ENCODE results near the gene GSK3A. TPM values are rescaled to one million over a fixed set of nuclear protein-coding genes. Genes with fewer than 3 reads are reported as not detected.

The GSK3A gene
- total RNA-seq, 1 experiment from 2014 or later, result 30.2 TPM

DNA sequence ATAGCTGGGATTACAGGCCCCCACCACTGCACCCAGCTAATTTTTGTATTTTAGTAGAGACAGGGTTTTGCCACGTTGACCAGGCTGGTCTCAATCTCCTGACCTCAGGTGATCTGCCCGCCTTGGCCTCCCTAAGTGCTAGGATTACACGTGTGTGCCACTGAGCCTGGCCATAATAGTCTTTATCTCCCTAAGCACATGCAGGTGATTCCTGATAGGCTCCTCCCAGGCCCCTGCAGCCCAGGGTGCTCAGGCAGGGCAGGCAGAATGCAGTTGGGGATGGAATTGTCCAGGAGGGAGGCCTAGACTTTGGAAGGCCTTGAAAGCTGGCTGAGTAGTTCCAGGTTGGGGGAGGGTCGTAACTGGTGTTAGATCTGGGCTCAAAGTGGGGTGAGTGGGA lies 13.8 kb downstream of the GSK3A start:
- DNase-seq (ENCODE audit: low read depth), result no peak

DNA sequence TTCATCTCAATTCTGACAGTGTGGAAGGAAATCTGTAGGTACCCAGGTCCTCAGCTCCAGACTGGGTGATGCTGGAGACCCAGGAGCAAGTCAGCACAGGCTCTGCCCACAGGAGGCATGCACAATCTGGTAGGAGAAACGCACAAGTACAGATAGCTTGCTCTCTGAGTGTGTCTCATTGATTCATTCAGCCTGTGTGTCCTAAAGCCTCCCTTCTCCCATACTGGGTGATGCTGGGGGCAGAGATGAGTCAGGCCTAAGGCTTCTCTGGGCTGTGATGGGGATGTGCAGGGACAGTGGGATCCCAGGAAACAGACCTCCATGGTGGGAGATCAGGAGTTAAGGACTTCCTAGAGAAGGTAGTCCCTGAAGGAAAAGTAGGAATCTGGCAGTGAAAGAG lies 15.5 kb downstream of the GSK3A start:
- DNase-seq (ENCODE audit: low read depth), result no peak

DNA sequence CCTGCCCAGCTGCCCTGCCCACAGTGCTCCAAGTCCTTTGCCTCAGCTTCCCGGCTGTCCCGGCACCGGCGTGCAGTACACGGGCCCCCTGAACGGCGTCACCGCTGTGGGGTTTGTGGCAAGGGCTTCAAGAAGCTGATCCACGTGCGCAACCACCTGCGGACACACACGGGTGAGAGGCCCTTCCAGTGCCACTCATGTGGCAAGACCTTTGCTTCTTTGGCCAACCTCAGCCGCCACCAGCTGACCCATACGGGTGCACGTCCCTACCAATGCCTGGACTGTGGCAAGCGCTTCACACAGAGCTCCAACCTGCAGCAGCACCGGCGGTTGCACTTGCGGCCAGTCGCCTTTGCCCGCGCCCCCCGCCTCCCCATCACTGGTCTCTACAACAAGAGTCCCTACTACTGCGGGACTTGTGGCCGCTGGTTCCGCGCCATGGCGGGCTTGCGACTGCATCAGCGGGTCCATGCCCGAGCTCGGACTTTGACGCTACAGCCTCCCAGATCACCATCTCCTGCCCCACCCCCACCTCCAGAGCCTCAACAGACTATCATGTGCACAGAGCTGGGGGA lies 16.6 kb downstream of the GSK3A start:
- DNase-seq (ENCODE audit: low read depth), result no peak

DNA sequence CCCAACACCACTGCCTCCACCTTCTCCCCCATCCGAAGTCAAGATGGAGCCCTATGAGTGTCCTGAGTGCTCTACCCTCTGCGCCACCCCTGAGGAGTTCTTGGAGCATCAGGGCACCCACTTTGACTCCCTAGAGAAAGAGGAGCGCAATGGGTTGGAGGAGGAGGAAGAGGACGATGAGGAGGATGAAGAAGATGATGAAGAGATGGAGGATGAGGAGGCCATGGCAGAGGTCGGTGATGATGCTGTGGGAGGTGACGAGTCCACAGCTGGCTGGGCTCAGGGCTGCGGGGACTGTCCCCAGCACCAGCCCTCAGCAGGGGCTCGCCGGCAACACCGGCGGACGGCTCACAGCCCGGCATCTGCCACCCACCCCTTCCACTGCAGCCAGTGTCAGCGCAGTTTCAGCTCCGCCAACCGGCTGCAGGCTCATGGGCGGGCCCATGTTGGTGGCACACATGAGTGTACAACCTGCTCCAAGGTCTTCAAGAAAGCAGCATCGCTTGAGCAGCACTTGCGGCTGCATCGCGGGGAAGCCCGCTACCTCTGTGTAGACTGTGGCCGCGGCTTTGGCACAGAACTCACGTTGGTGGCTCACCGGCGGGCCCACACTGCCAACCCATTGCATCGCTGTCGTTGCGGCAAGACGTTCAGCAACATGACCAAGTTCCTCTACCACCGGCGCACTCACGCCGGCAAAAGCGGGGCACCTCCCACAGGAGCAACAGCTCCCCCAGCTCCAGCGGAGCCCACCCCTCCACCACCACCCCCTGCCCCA lies 17.3 kb downstream of the GSK3A start:
- DNase-seq (ENCODE audit: low read depth), result no peak

DNA sequence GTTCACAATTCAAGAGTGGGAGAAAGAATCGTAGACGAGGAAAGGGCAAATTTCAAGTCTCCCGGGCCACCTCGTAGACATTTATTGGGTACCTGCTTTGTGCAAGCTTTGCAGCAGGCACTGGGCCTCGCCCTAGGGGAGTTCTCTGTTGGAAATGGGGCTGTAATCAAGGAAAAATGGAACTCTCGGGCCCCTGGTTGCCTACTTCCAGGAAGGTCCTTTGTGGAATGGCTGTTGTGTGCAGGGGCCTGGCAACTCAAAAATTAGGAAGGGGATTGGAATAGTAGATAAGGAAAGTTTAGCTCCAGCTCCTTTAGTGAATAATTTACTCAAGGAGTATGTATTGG lies 21.7 kb downstream of the GSK3A start:
- DNase-seq (ENCODE audit: low read depth), result no peak

DNA sequence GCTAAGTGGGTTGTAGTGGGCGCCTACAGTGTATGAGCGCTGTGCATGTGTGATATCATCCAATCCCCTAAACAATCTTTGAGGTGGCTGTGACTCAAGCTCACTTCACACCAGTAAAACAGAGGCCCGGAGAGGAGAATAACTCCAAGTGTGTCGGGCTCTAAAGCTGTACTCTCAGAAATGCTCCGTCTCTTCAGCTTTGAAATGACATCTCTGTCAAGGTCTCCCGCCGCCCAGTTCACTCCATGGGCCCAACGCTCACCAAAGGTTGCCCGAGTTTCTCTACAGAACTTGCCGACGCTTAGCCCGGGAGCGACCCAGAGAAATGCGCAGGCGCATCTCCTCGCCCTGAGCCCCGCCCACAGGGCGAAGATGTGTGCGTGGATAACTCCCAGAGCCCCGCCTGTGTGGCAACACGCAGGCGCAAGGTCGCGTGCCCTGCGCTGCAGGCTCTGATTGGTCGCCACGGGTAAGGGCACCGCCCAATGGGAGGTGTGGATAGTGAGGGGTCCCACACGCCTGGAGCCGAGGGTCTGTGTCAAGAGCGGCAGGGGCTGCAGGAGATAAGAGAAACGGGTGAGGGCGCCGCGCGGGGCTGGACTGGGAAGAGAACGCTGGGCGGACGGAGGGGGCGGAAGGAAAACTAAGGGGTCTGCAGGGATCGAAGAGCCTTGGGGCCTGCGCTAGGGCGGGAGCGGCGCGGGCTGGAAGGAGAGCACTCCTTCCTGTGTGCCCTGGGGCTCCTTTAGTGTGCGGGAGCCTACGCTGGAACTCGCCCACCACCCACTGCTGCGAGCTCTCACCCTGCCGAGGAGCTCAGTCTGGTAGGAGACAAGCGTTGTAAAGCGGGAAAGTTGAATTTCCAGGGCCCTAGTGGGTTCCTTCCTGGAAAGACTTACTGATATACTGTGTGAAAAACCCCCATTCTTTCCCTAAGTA lies 22.3 kb downstream of the GSK3A start, which contains the start of gene ZNF526:
Gene ZNF526 (plus strand): TSS at position 501 of the 939 bp plus-strand sequence. CDS start 4,092 bp downstream, outside the sequence.
- DNase-seq (ENCODE audit: low read depth), result peak; percentile 96

DNA sequence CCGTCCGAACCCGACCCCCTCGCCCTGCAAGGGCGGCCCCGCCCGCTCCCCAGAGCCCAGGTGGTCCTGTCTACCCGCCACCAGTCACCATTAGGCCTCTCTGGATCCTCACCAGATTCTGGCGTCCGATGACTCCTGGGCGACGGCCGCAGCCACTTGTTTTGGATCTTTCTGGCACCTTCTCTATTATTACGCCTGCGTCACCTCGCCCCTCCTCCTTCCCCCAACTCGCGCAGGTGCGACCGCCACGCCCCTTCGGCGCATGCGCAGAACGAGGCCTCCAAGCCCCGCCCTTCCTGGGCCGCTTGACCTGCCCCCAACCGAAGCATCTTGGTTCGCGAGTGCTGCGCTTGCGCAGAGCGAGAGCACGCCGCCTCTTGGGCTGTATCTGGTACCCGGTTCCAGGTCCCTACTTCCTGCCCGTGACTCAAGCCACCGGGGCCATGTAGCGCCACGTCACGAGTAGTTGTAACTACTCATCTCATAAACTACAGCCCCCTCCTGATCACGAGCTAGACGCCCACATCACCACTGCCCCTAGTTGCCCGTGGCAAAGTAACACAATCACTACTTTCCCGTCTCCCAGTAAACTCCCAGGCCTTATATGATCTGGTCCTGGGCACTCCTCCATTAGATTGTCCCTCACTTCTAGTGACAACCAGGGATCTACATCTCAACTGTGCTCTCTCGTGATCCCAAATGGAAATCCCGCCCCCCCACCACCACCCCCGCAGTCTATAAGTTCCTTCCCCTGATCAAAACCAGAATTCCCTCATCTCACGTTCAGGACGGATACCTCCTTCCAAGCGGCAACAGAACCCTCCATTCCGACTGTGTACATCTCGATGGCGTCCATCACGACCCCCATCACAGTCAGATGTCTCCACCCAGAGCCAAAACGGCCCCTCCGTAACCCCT lies 24.6 kb downstream of the GSK3A start, which contains the start of gene DEDD2:
Gene DEDD2 (minus strand): TSS at position 158 of the 918 bp plus-strand sequence. CDS start 670 bp downstream, outside the sequence.
- DNase-seq (ENCODE audit: low read depth), result peak; percentile 97

DNA sequence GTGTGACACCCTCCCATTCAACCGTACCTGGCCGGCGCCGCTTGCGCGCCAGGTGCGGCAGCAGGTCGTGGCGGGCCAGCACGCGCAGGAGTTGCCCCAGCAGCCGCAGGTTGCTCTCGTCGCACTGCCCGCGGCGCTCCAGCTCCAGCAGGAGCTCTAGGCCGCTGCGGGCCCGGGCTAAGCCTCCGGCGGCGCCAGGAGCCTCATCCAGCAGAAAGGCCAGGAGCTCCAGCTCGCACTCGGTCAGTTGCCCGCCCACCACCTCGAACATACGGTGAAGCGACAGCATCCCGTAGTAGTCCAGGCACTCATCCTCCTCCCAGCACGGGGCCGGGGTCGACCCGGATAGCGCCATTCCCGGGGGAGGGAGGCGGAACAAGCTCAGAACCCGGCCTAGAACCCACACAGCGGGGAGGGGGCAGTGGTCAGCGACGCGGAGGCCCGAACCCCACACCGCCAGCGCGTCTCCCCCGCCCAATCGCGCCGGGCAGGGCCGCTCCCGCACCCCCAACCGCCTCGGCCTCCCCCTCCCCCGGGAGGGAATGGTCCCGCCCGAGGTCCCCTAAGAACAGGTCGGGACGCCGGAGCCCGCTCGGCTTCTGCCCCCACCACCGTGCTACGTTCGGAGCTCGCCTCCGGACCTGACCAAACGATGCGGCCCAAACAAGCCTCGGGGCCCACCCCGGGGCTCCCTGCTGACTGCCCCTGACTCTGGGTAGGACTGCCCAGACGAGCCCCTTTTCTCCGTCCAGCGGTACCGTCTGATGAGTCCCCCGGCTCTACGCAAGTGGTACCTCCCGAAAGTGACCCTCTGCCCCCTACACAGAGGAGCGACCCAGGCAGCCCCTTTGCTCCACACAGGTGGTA lies 25.5 kb downstream of the GSK3A start:
- DNase-seq (ENCODE audit: low read depth), result peak; percentile 46

DNA sequence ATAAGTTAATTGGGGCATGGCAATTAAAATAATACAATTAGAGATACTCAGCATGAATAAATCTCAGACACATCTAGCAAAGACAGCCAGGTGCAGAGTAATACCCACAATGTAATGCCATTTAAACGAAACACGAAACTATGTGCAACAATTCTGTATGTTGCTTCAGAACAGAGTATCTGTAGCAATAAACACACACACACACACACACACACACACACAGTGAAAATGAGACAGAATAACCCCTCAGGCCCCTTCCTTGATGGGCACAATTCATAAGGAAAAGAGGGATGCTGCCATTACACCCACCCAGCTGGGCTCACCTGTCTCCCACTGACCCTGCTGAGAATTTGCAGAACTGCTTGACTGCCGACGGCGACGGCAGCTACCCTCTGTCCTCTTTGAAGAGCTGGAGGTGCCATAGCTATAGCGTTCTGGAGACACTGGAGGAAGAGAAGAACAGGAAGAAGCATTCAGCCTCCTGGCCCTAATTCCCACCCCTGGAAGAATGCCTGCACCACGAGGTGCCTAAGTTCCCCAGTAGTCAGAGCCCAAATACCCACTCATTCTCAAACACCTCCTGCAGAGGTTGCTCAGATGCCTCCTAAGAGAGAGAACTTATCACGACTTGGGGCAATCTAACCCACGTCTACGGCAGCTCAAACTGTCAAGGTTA lies 27.5 kb downstream of the GSK3A start:
- DNase-seq (ENCODE audit: low read depth), result no peak

DNA sequence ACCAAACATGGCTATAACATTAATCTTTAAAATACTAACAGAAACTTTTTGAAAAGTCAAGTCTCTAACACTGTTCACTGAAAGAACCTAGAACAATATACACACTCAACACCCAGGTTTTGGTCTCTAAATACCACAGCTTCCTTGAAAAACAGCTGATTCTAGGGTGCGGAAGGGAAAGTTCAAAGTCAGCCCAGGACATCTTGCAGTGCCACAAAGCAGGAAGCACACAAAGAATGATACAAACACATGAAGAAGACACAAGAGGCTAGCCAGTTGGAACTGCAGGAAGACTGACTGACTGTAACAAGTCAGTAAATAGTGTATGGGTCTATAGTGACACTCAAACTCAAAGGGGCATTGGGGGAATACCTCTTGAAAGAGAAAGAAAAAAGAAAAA lies 29.5 kb downstream of the GSK3A start:
- DNase-seq (ENCODE audit: low read depth), result no peak

DNA sequence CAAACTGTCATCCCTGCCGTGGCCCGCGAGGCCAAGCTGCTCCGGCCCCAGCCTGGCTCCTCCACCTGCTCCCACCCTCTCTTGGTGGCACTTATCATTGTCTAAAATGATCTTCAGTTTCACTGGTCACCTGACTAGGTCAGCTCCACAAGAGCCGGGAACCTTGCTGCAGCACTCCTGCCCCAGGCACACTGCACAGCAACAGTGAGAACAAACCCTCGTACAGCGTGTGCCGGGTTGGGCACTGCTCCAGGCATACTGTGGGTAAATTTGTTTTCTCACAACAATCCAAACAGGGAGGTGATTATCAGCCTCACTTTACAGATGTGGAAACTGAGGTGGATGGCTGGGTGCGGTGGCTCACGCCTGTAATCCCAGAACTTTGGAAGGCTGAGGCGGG lies 33.8 kb downstream of the GSK3A start:
- DNase-seq (ENCODE audit: low read depth), result no peak

DNA sequence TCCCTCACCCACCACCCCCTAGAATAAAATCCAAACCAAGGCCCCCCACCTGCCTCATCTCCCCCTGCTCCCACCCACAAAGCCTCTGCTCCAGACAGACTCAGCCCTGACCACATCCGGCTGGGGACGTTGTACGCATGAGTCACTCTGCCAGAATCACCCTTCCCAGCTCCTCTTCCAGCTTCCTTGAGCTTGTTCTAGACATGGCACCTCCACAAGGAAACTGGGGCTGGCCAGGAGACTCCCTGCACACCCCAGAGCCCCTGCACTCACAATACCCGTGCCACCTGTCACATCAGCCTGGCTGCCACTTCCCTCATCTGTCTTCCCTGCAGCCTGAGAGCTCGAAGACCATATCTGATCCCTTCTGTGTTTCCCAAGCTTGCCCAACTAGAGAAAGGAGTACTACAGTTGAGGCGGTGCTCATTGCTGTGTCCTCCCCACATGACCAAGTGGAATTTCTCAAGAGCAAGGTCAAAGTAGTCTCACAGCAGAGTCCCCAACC lies 34.6 kb downstream of the GSK3A start:
- DNase-seq (ENCODE audit: low read depth), result peak; percentile 86

DNA sequence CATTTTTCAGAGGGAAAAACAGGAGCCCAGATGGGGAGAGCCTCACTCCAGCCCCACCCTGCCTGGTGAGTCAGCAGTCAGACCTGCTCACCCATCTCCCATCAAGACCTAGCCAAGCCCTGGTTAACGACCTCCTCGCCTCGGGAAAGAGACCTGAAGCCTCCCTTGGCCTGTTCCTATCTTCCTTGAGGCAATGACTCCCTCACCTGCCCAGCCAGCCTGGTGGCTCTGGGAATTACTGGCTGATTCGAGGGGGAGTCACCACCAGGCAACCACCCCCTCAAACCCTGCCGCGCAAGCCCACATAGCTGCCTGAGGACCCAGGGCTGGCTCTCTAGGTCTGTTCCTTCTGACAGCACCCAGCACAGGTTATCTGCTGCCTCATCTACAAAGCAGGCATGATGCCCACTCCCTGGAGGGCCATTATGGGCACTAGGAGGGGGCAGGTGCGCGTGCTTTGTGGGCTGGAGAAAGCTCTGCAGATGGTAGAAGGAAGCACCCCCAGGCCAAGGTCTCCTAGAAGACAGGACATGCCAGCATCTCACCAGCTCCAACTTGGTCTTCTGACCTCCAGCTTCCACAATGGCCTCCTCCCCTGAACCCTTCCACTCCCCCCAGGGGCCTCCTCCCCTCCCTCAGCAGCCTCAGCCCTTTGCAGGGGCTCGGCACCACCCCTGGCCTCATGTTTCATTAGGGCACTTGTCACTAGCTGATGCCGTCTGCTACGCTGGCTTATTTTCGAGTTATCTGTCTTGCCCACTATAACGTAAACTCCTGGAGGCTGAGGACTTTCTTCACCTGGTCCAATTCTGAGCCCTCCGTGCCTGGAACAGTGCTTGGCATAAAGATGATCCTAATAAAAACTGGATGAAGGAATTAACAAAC lies 35.3 kb downstream of the GSK3A start:
- DNase-seq (ENCODE audit: low read depth), result peak; percentile 76

DNA sequence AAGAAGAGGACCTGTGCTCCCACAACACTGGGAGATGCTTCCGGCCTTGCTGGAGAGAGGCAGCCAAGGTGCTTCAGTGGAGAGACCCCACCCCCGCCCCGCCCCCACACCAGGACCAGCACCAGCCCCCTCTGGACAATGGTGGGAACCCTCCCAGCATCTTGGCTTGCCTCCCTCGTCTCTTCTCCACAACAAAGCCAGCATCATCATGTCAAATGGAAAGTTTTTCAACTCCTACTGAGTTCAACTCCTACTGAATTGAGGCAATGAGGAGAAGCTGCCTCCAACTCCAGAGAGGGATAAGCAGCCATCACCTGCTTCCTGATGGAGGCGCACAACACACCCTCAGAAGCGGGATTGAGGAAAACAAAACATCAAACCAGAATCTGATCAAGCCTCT lies 37.7 kb downstream of the GSK3A start:
- no peak for DNase-seq (ENCODE audit: low read depth)

DNA sequence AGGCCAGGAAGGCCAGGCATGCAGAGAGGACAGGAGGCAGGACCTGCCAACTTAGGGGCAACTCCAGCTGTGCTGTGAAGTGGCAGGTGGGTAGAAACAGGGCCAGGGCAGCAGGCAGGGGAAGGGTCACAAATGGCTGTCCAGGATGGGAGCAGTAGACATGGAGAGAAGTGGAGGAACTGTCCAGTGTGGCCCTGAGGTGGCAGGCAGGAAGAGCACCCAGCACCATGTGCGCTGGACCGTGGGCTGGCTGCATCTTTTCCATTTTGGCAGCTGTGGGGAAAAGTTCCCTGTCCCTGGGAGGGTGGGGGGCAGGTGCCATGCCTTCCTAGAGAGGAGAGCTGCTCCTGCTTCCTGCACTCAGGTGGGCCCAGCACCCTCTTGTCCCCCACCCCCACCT lies 38.7 kb downstream of the GSK3A start:
- no peak for DNase-seq (ENCODE audit: low read depth)

DNA sequence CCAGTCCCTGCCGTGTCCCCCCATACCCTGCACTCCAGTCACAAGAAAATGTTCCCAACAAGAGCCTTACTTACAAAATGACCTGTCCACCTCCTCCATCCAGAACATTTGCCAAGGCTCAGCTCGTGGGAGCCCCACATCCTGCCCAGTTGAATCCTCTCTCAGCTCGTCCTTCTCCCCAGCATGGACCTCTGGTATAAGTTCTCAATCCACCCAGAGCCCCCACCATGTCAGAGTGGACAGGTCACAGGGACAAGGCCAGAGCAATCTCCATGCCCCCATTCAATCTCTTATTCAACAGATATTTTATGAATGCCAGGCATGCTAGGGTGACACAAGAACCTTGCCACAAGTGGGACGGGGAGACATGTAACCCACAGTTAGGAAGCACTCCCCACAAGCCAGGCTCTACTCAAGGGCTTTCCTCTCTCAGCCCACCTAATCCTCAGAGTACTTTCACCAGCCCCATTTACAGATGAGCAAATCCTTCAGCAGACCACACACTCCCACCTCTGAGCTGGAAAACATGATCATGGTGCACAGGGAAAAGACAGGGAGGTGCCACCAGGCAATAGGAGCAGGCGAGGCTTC lies 40.0 kb downstream of the GSK3A start:
- no peak for DNase-seq (ENCODE audit: low read depth)

DNA sequence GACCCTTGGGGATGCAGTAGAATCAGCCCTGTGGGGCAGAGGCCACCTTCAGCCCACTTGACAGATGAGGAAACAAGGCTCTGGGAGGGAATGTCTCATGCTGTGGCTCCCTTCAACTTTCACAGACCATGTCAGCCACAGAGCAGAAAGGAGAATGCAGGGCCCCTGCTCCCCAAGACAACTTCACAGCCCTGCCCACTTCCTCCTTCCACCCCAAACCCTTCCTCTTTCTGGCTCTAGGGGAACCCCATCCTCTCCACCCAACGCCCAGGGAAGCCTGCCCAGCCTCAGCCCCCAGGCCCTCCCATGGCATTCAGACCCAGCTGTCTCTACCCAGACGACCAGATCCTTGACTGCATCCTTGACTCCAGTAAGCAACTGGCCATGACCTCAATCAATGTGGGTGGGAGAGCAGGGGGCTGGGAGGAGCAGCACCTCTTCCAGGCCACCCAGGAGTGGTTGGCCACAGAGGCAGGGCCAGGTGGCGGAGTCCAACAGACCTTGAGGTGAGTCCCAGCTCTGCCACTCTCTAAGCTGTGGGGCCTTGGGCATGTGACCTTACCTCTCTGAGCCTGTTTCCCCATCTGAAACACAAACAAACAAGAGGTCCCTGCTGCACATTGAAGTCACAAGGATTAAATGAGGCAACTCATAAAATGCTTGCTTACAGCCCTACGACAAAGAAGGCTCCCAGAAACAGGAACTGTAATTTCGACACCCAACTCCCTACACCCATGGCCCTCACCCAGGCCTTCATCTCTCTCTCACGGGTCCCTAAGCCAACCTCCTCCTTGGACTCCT lies 40.7 kb downstream of the GSK3A start:
- no peak for DNase-seq (ENCODE audit: low read depth)
